ENCODE data around the gene TM2D3. TPM values are rescaled to one million over a fixed set of nuclear protein-coding genes. Genes with fewer than 3 reads are reported as not detected.

The TM2D3 gene
- total RNA-seq, 1 donor from 2014 or later = 102 TPM

GRCh38 chr15:101625980-101626379 lies 26.2 kb downstream of the TM2D3 start:
- FAIRE-seq = no peak
- DNase-seq (ENCODE audit: low spot score in 2 of 2) = no peak

GRCh38 chr15:101625184-101625583 lies 27.0 kb downstream of the TM2D3 start:
- DNase-seq (ENCODE audit: low spot score in 2 of 2) (no peak), FAIRE-seq (no peak)

GRCh38 chr15:101623367-101624304 lies 28.5 kb downstream of the TM2D3 start:
- DNase-seq (ENCODE audit: low spot score in 2 of 2) (no peak), FAIRE-seq (no peak)

- DNase-seq (ENCODE audit: low spot score in 2 of 2) (no peak), FAIRE-seq (no peak)
These were observed 30.2 kb downstream of the TM2D3 start for GRCh38 chr15:101621961-101622360.

- FAIRE-seq = no peak
These were observed 31.5 kb downstream of the TM2D3 start for GRCh38 chr15:101620671-101621070.

GRCh38 chr15:101619615-101619865 lies 32.6 kb downstream of the TM2D3 start:
- DNase-seq (ENCODE audit: low spot score in 2 of 2) = no peak
- FAIRE-seq = no peak

More at GRCh38 chr15:101620671-101621070, 31.5 kb downstream of the TM2D3 start:
- no peak for DNase-seq (ENCODE audit: low spot score in 2 of 2)

GRCh38 chr15:101618851-101619614 lies 33.1 kb downstream of the TM2D3 start:
- no peak for DNase-seq (ENCODE audit: low spot score in 2 of 2)
- FAIRE-seq = no peak

GRCh38 chr15:101618076-101618475 lies 34.1 kb downstream of the TM2D3 start:
- no peak for DNase-seq (ENCODE audit: low spot score in 2 of 2)

GRCh38 chr15:101617390-101617965 lies 34.7 kb downstream of the TM2D3 start:
- DNase-seq (ENCODE audit: low spot score in 2 of 2) (no peak), FAIRE-seq (no peak)

More at GRCh38 chr15:101618076-101618475, 34.1 kb downstream of the TM2D3 start:
- no peak for FAIRE-seq

GRCh38 chr15:101615986-101616848 lies 36.0 kb downstream of the TM2D3 start:
- FAIRE-seq (no peak), DNase-seq (ENCODE audit: low spot score in 2 of 2) (no peak)

GRCh38 chr15:101615414-101615985 lies 36.7 kb downstream of the TM2D3 start:
- no peak for FAIRE-seq
- DNase-seq (ENCODE audit: low spot score in 2 of 2) = no peak

GRCh38 chr15:101614761-101615160 lies 37.4 kb downstream of the TM2D3 start:
- FAIRE-seq = no peak
- DNase-seq (ENCODE audit: low spot score in 2 of 2) = no peak

- FAIRE-seq = no peak
- DNase-seq (ENCODE audit: low spot score in 2 of 2) = no peak
These were observed 38.1 kb downstream of the TM2D3 start for GRCh38 chr15:101614001-101614585.

GRCh38 chr15:101613130-101614000 lies 38.8 kb downstream of the TM2D3 start:
- DNase-seq (ENCODE audit: low spot score in 2 of 2) (peak; percentile 34 to 69), FAIRE-seq (no peak)

GRCh38 chr15:101612676-101613075 lies 39.5 kb downstream of the TM2D3 start:
- no peak for DNase-seq (ENCODE audit: low spot score in 2 of 2)
- FAIRE-seq = no peak

GRCh38 chr15:101611580-101612299 lies 40.4 kb downstream of the TM2D3 start:
- no peak for DNase-seq (ENCODE audit: low spot score in 2 of 2)
- no peak for FAIRE-seq

- FAIRE-seq = no peak
- no peak for DNase-seq (ENCODE audit: low spot score in 2 of 2)
These were observed 41.2 kb downstream of the TM2D3 start for GRCh38 chr15:101611007-101611406.

GRCh38 chr15:101610611-101611000 lies 41.6 kb downstream of the TM2D3 start:
- DNase-seq (ENCODE audit: low spot score in 2 of 2) = no peak
- no peak for FAIRE-seq
